WERI-Rb-1 (cell line): ENCODE measurements around the gene MAP2K7.
"Not testable (repeated sequence)": the region's sequence is repeated elsewhere in the genome, so short reads cannot be mapped to it uniquely, and the experiment has no call there.

Experiments
- DNase-seq: peaks from one replicate; pipeline ENCODE4 v3.0.0-alpha.2; 2020
- H3K27ac ChIP-seq: fragments of 250-450 bp; sonication (Bioruptor Pico); 2 replicates; pipeline ENCODE4 v1.5.1; 2020; ENCODE audit warnings: mild to moderate bottlenecking, moderate library complexity
- H3K27me3 ChIP-seq: fragments of 250-450 bp; sonication (Bioruptor Pico); 2 replicates; pipeline ENCODE4 v1.5.1; 2021; ENCODE audit warnings: mild to moderate bottlenecking, low read depth, moderate library complexity; ENCODE audit not compliant: insufficient read depth, severe bottlenecking
- H3K36me3 ChIP-seq: fragments of 250-450 bp; sonication (Bioruptor Pico); 2 replicates; pipeline ENCODE4 v1.5.1; 2020; ENCODE audit warnings: mild to moderate bottlenecking, moderate library complexity
- H3K4me3 ChIP-seq: 2 replicates; pipeline ENCODE4 v1.5.1; 2011; ENCODE audit warnings: low read depth, mild to moderate bottlenecking, control low read depth, low read length
- H3K9me3 ChIP-seq: fragments of 250-450 bp; sonication (Bioruptor Pico); 2 replicates; pipeline ENCODE4 v1.5.1; 2021; ENCODE audit warnings: mild to moderate bottlenecking, moderate library complexity; ENCODE audit not compliant: severe bottlenecking
- CTCF ChIP-seq: IDR thresholded peaks from 2 replicates; pipeline ENCODE4 v1.5.1; 2011; ENCODE audit warnings: low read depth, mild to moderate bottlenecking, control low read depth, inconsistent platforms, low read length

Gene MAP2K7

GRCh38 chr19:7887408-7888144 is 16.1 kb upstream of the MAP2K7 start:
- H3K27ac ChIP-seq, result no peak overlapping the region
- H3K27me3 ChIP-seq, result no peaks in the 10 kb centered on the region
- TF ChIP-seq CTCF, result no peak
- H3K9me3 ChIP-seq, result no peaks in the 10 kb centered on the region
- no peaks in the 10 kb centered on the region for H3K36me3 ChIP-seq
- no peak overlapping the region for H3K4me3 ChIP-seq
- DNase-seq, result no peak

GRCh38 chr19:7888145-7888825 is 15.4 kb upstream of the MAP2K7 start, which contains the start of gene LRRC8E:
TSS of gene LRRC8E (plus strand) at chr19:7888510. CDS start at chr19:7895604, 7,094 bp downstream.
- no peak for TF ChIP-seq CTCF
- Histone ChIP-seq H3K9me3 (no peaks in the 10 kb centered on the region), H3K4me3 (no peak within 1 kb of the TSS), H3K36me3 (no peaks in the 10 kb centered on the region), H3K27ac (no peak within 1 kb of the TSS), H3K27me3 (no peaks in the 10 kb centered on the region)
- no peak for DNase-seq

- DNase-seq, result no peak
- Histone ChIP-seq H3K9me3 (no peaks in the 10 kb centered on the region), H3K36me3 (no peaks in the 10 kb centered on the region), H3K4me3 (no peak overlapping the region), H3K27me3 (no peaks in the 10 kb centered on the region), H3K27ac (no peak overlapping the region)
- TF ChIP-seq CTCF, result no peak
Measured at GRCh38 chr19:7888826-7889217, 14.9 kb upstream of the MAP2K7 start.

GRCh38 chr19:7893362-7894101 is 10.1 kb upstream of the MAP2K7 start:
- H3K27me3 ChIP-seq, H3K4me3 ChIP-seq, H3K9me3 ChIP-seq, DNase-seq, H3K27ac ChIP-seq, H3K36me3 ChIP-seq: not testable (repeated sequence)

GRCh38 chr19:7894612-7895309 is 8.9 kb upstream of the MAP2K7 start:
- no peak overlapping the region for H3K4me3 ChIP-seq

More at GRCh38 chr19:7894612-7895309, 8.9 kb upstream of the MAP2K7 start:
- TF ChIP-seq CTCF, result no peak
- Histone ChIP-seq H3K27me3 (no peaks in the 10 kb centered on the region), H3K36me3 (no peaks in the 10 kb centered on the region), H3K27ac (no peak overlapping the region), H3K9me3 (no peaks in the 10 kb centered on the region)
- no peak for DNase-seq
